ENCODE measurements around the gene RAB30.

The RAB30 gene

DNA sequence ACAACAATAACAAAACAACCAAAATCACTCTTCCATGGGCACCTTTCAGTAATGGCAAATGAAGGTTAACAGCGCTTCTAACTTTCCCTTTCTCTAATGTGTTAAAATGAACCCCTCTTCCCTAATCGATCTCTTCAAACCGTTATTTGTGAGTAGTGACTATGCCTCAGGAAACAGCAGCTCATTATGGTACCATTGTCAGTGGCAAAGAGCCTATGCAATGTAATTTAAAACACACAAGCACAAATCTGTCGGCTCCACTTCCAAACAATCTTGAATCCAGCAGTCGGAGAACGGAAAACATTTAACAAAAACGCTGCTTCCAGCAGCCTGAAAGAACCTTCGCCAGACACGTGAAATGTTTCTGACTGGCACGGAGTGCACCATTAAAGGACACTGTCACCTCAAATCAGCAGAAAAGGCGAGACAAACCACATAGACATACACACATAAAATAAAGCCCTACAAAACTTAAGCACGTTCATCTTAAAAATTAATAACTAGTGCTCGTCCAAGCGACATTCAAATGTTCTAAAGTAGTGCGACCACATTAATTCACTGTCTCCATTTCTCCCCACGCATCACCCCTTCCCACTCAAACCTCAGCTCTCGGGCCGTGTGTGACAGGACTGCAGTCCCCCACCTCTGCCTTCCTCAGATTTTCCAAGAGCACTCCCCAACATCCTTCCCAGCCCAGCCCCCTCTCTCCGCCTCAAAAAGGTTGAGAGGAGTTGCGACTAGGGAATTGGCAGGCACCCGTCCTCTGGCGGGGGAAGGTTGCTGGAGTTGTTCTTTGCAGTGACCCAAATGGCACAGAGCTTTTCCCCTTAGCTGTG lies 748 bp downstream of the RAB30 start:
- H3K27me3 ChIP-seq (ENCODE audit: insufficient read depth, low read depth), result no peaks in the 10 kb centered on the region
- peak overlapping the region; percentile 88 for H3K9ac ChIP-seq
- no peaks in the 10 kb centered on the region for H4K20me1 ChIP-seq (ENCODE audit: insufficient read depth)
- no peak for TF ChIP-seq CTCF (conservative IDR thresholded peaks at IDR 0.05; ENCODE audit: low read depth, low read length)
- peak overlapping the region; percentile 40 for H3K4me3 ChIP-seq (IDR thresholded peaks at IDR 0.05; ENCODE audit: insufficient read depth, low read depth, low read length)
- peak overlapping the region; percentile 68 for H3K27ac ChIP-seq
- peak overlapping the region; percentile 67 for H2AFZ ChIP-seq (ENCODE audit: low read depth)
- H3K36me3 ChIP-seq (ENCODE audit: insufficient read depth), result peaks cover 6% of the 10 kb centered on the region; the same call in 1 of the 2 replicates
- H3K4me1 ChIP-seq (ENCODE audit: low read depth, poor library complexity, severe bottlenecking), result peaks cover 37% of the 10 kb centered on the region
- peak overlapping the region; percentile 88 for H3K4me2 ChIP-seq
- H3K79me2 ChIP-seq (ENCODE audit: insufficient read depth, low read depth), result peaks cover 25% of the 10 kb centered on the region

DNA sequence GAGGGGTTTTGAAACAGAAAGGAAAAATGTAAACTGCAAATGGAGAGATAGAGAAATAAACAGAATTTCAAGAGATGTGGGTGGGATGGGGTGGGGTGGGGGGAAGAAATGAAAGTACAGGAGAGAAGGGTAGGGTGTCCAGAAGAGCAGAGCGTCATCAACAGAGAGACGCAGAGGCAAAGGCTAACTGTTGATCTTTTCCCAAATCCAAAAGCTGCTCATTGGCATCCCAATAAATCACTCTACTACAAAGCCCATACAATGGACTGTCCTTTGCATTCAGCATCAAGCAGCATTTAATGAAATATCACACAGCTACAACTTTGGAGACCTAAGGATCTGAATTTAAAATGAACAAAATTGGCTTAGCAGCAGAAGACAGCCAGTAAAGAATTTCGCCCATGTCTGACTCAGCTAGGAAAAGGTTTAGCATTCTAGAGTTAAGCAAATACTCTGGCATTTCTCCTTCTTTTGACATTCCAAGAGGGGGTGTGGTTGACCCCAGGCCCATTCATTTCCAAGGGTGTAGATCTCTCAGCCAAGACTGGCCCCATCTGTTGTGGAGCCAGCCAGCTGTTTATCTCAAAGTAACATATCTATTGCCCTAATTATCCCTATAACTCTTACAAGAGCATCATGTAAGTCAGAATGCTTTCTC lies 1.5 kb downstream of the RAB30 start:
- Histone ChIP-seq H3K4me2 (peak overlapping the region; percentile 88), H4K20me1 (ENCODE audit: insufficient read depth) (no peaks in the 10 kb centered on the region), H3K27me3 (ENCODE audit: insufficient read depth, low read depth) (no peaks in the 10 kb centered on the region), H3K4me1 (ENCODE audit: low read depth, poor library complexity, severe bottlenecking) (peaks cover 34% of the 10 kb centered on the region), H3K79me2 (ENCODE audit: insufficient read depth, low read depth) (peaks cover 33% of the 10 kb centered on the region), H3K36me3 (ENCODE audit: insufficient read depth) (peaks cover 6% of the 10 kb centered on the region; the same call in 1 of the 2 replicates), H2AFZ (ENCODE audit: low read depth) (peak overlapping the region; percentile 67; the same call in 1 of the 2 replicates), H3K4me3 (IDR thresholded peaks at IDR 0.05; ENCODE audit: insufficient read depth, low read depth, low read length) (no peak overlapping the region), H3K27ac (no peak overlapping the region), H3K9ac (no peak overlapping the region)
- TF ChIP-seq CTCF (conservative IDR thresholded peaks at IDR 0.05; ENCODE audit: low read depth, low read length), result no peak

GRCh38 chr11:83069441-83070043 lies 2.2 kb downstream of the RAB30 start:
- no peak overlapping the region for H3K9ac ChIP-seq
- H3K4me3 ChIP-seq (IDR thresholded peaks at IDR 0.05; ENCODE audit: insufficient read depth, low read depth, low read length), result no peak overlapping the region
- H2AFZ ChIP-seq (ENCODE audit: low read depth), result no peak overlapping the region
- no peaks in the 10 kb centered on the region for H4K20me1 ChIP-seq (ENCODE audit: insufficient read depth)
- TF ChIP-seq CTCF (conservative IDR thresholded peaks at IDR 0.05; ENCODE audit: low read depth, low read length), result no peak
- H3K79me2 ChIP-seq (ENCODE audit: insufficient read depth, low read depth), result peaks cover 33% of the 10 kb centered on the region
- H3K27me3 ChIP-seq (ENCODE audit: insufficient read depth, low read depth), result no peaks in the 10 kb centered on the region
- H3K36me3 ChIP-seq (ENCODE audit: insufficient read depth), result peaks cover 6% of the 10 kb centered on the region; the same call in 1 of the 2 replicates
- H3K4me1 ChIP-seq (ENCODE audit: low read depth, poor library complexity, severe bottlenecking), result peaks cover 34% of the 10 kb centered on the region
- H3K4me2 ChIP-seq, result peak overlapping the region; percentile 46; the same call in 1 of the 2 replicates
- H3K27ac ChIP-seq, result no peak overlapping the region

DNA sequence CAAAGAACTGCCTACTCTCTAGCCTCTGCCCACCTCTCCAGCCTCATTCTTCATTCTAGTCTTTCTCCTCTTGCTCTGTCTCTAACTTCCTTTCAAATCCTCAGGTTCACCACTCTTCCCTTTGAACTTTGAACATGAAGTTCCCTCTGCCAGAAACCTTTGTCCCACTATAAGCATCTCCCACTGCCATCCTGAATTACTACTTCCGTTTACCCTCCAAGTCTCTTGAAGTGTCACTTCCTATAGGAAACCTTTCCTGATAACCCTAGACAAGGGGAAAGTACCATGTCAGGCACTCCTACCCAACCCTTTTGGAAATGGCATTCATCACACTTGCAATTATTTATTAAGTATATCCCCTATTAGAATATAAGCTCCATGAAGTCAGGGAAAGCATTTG lies 3.1 kb downstream of the RAB30 start:
- TF ChIP-seq CTCF (conservative IDR thresholded peaks at IDR 0.05; ENCODE audit: low read depth, low read length), result no peak
- H3K4me3 ChIP-seq (IDR thresholded peaks at IDR 0.05; ENCODE audit: insufficient read depth, low read depth, low read length), result no peak overlapping the region
- peaks cover 28% of the 10 kb centered on the region for H3K79me2 ChIP-seq (ENCODE audit: insufficient read depth, low read depth)
- no peak overlapping the region for H2AFZ ChIP-seq (ENCODE audit: low read depth)
- peaks cover 3% of the 10 kb centered on the region; the same call in 1 of the 2 replicates for H3K36me3 ChIP-seq (ENCODE audit: insufficient read depth)
- peaks cover 40% of the 10 kb centered on the region for H3K4me1 ChIP-seq (ENCODE audit: low read depth, poor library complexity, severe bottlenecking)
- H3K27ac ChIP-seq, result no peak overlapping the region
- no peak overlapping the region for H3K9ac ChIP-seq
- no peak overlapping the region for H3K4me2 ChIP-seq
- no peaks in the 10 kb centered on the region for H3K27me3 ChIP-seq (ENCODE audit: insufficient read depth, low read depth)
- no peaks in the 10 kb centered on the region for H4K20me1 ChIP-seq (ENCODE audit: insufficient read depth)

All from KMS-11 (cell line).